ENCODE data around the gene FOSL2.

Gene FOSL2

DNA sequence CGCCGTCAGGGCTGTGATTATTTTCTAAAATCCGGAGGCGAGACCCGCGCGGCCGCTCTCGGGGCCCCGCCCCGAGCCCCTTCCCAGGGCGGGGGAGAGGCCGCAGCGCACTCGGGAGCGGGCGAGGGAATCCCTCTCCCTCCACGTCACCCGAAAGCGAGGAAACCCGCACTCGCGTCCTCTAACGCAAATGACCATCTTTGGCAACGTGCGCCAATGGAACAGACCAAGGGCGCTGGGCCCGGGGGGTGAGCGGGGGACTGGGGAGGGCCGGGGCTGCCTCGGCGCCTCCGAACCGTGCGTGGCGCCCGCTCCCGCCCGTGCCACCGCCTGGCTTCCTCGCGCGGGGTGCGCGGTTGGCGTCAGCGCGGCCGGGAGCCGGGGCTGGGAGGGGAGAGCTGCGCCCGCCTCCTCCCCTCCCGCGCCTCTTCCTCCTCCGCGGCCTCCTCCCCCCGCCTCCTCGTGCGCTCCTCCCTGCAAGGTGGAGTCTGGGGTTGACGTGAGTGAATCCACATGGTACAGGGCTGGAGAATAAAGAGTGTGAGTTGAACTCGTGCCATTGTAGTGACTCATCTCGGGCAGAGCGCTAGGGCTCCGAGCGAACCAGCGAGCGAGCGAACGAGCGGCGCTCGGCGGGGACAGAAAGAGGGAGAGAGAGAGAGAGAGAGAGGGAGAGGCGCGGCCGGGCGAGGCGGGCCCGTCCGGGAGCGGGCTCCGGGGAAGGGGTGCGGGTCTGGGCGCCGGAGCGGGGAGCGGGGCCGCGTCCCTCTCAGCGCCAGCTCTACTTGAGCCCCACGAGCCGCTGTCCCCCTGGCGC lies at the start of gene FOSL2:
Gene FOSL2, plus strand, starts transcription at position 562 of the 817 bp plus-strand sequence. CDS start 863 bp downstream, outside the sequence.
- peak; percentile 92 for DNase-seq

DNA sequence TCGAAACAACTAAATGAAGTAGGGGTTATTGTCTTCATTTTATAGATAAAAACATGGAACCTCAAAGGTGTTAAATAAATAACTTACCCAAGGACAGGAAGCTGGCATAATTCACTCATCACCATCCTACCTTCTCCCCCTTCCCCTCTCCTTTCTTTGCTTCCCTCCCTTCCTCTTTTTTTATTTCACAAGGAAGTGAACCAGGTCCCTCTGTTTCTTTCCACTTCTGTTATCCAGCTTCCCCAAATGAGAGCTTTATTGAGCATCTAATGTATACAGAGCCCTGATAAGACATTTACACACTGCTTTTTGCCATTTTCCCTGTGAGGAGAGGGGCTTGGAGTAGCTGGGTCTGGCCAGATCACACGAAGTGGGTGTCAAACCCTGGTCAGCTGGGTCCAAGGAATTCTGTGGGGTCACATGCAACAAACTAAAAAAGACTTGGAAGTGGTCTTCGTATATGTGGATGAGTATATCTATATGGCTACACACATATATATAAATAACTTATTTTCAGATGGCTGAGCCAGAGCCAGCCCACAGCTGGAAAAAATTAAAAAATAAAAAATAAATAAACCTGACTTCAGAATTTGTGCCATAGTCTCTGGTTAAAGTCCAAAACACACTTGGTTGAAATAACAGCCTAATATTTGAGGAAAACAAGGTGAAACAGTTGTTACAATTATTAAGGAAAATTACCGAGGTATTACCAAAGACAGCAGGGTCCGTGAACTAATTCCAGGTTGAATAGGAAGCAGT lies 49.3 kb upstream of the FOSL2 start:
- DNase-seq, result no peak

DNA sequence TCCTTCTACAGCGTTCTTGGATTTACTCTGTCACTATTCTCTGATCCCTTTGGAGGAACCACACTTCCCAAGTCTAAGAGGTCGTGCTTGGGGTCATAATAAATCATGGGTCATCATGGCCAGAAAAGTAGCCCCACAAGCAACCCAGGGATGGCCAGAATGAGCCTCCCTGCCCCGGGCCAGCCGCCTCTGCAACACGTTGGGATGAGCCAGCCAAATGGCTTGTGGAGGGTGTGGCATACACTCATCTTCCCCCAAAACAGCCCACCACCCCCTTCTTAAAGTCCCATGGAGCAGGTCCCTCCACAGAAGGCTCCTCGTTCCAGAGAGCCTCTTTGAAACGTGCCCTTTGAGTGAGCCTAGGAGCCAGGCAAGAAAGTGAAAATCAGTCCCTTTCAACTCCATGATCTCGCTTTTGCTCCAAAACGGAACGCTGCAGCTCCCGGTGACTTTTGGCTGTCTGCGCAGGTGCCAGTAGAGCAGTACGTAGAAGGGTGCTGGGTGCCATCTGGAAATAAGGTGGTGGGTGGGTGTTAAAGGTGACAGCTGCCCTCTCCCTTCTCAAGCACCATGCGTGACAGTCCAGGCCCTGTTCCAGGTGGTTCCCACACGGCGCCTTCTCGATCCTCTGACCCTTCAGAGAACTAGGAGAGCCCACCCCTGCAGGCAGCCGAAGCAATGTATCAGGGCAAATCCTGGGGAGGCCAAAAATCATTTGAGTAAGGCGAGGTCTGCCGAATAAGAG lies 48.5 kb upstream of the FOSL2 start:
- DNase-seq, result no peak

DNA sequence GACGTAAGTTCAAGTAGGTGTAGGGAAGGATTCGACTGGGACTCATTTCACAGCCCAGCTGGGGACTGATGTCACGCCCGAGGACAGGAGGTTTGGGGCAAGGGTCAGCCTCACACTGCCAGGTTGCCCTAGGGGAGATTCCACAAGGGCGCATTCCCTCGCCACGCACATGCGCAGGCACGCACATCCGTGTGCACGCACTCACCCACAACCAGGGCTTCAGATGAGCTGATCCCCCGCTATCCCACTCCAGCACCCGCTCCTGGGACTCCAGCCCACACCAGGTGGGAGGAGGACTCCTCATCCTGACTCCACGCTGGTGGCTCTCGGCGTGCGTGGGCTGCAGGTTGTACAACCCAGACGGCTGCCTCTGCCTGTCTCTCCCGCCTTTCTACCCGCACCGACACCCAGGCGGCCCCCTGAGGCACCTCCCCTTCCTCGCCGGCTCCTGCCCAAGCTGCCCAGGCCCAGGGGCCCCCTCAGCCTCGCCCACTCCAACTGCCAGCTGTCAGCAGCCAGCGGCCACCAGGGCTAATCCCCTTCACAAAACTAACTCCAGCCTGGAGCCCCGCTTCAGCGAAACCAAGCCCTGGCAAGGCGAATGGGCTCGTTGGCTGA lies 47.8 kb upstream of the FOSL2 start:
- no peak for DNase-seq

DNA sequence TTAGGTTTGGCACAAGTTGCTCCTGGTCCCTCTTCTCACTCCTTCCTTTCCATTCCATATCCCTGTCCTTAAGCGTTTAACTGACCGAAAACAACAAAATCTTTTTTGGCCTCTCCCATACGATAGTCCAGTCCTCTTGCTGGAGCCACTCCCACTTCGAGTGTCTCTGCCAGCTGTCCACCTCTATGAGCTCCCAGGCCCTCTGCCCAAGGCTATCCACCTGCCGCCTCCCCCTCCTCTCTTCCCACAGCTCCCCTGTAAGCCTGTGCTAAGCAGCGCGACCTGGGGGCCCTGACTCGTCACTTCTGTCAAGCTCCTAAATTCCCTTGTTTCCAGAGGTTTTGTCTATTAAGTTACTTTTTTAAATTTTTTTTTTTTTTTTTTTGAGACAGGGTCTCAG lies 47.0 kb upstream of the FOSL2 start:
- DNase-seq, result no peak

DNA sequence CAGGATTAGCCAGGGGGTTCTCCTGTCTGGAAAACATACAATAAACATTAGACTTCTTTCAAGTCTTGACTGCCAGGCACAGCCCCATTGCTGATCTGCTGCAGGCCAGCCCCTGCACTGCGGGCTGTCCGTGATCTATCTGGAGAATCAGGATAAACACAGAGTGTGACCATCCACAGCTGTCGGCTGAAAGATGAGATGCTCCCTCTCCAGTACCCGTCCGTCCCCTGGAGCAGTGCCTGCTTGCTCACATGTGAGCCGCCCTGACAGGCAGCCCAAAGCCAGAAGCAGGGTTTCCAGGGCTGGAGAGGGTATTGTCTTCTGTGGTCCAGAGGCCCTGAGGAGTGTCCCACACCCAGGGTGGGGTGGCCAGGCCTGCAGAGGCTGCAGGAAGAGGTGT lies 46.1 kb upstream of the FOSL2 start:
- DNase-seq, result no peak

DNA sequence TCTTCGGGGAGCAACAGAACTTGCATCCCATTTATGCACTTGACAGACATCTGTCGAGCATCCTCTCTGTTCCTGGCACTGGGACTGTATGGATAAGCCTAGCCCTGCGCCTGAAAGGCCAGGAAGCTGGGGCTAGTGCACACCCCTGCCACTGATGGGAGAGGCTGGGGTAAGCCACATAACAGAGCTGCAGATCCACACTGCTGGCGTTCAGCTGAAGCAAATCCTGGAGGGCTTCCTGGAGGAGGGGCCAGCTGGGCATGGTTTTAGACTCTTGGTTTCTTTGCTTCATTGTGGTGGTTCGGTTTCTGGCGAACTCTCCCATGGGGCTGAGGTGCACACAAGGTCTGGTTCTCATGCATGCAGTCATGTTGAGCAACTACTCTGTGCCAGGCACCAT lies 45.5 kb upstream of the FOSL2 start:
- DNase-seq, result no peak

DNA sequence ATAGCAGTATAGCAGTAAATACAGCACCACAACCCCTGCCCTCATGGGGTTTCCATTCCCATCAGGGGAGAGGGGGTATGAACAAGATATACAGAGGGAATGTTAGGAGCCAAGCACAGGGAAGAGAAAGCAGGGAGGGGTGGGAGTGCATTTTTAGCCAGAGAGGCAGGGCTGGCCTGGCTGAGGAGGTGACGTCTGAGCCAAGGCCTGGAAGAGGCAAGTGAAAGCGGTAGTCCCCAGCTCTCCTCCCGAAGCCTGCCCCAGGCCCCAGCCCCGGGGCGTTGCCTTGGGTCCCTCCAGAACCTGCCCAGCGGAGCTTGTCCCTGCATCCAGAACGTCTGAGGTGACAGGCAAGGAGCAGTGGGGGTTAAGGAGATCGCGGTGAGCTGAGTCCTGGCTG lies 45.1 kb upstream of the FOSL2 start:
- no peak for DNase-seq

DNA sequence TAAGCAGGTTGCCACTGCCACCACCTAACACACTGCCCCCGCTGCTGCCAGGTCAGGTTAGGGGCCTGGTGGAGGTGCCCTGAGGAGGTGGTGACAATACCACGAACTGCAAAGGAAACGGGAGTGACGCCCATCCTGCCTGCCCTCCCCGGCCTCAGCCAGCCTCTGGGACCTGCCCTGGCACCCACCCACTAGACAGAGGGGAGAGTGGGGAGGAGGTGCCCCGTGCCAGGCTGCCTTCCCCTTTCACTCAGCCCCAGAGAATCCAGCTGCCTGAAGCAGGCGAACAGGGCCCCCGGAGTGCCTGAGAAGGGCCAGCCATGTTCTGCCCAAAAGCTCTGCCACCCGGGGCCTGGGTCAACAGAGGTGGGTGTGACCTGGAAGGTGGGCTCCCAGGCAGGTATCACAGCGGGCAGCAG lies 44.5 kb upstream of the FOSL2 start:
- peak; percentile 55 for DNase-seq

DNA sequence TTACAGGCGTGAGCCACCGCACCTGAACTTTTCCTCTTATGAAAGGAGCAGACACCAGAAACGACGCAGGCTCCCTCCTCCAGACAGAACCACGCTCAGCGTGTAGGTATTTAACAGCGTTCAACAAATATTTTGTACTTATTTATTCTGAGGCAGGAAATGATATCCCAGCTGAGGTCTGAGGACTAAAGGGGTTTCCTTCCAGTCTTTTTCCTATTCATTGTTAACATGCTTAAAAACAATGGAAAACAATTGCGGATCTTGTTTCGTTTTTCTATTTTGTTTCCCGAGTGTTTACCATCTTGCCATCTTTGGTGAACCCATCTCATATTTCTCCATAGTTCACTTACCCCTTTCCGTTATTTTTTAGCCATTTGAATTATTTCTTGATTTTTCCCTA lies 43.7 kb upstream of the FOSL2 start:
- DNase-seq, result no peak

DNA sequence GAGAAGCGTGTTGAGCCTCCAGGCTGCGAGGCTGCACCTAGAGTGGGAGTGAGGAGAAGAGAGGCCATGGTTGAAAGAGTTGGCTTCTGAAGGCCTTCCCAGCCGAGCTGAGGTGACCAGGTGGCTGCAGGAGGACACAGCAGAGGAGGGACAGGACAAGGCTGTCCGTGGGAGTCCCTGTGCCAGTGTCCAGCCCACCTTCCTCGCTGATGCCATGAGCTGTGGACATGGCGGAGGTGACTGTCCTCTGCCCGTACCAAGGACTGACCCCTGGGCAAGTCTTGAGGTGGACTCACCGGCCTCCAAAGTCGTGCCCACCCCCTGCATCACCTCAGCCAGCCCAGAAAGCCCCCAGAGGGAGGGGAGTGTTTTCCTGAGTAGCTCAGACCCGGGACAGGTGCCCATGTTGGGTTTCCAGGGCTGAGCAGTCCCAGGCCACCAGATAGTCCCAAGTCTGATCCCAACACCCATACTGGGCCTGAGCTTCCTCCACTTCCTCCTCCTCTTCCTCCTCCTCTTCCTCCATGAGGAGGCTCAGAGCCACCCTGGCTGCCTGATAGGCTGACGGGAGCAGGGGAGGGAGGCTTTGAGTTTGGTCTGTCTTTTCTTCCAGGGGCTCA lies 43.0 kb upstream of the FOSL2 start:
- no peak for DNase-seq

DNA sequence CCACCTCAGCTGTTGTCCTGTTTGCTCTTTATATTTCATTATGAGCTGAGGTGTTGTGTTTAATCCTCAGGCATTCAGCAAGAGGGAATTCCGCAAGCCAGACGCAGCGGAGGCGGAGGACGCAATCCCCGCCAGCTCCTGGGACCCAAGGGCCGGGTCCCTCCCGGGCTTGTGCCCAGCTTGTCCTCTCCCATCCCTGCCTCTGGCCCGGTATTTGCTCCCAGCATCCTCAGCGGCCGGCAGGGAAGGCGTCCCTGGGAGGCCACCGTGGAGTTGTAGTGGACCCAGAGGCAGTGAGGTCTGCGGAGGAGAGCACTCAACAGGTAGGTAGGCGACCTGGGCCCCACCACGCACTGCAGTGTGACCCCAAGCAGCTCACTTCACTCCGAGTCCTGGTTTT lies 42.5 kb upstream of the FOSL2 start:
- no peak for DNase-seq

DNA sequence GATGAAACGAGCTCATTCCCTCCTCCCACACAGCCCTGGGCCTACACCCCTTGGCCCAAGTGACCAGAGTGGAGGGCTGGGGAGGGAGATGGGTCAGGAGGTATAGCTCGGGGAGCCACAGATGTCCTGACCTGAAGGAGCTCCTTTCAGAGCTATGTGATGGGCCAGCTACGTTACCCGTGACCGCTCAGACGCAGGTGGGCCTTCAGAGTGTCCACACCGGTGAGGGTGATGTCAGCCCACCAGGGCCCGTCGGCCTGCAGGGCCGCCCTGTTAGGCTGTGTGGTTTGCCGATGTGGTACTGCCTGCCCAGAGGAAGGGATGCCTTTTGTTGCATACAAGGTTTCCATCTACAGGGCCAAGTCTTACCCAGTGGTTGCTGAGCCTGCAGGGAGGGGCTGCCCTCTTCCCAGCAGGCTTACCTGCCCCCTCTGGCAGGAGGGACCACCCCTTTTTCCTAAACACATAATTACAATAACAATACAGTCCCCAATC lies 41.8 kb upstream of the FOSL2 start:
- no peak for DNase-seq

DNA sequence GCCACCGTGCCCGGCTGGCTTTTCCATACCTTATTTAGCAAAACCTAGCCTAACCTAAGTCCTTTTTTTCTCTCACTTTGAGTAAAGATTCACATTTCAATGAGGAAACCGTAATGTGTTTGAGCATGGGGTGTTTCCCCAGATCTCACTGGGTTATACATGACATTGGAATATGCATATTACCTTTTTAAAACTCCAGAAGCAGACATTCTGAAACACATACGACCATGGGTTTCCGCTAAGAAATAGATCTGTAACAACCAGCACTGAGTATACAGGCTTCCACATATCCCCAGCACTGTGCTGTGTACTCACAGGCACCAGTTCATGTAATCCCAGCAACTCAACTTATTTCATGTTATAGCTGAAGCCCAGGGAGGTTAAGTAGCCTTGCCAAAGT lies 41.0 kb upstream of the FOSL2 start:
- no peak for DNase-seq

DNA sequence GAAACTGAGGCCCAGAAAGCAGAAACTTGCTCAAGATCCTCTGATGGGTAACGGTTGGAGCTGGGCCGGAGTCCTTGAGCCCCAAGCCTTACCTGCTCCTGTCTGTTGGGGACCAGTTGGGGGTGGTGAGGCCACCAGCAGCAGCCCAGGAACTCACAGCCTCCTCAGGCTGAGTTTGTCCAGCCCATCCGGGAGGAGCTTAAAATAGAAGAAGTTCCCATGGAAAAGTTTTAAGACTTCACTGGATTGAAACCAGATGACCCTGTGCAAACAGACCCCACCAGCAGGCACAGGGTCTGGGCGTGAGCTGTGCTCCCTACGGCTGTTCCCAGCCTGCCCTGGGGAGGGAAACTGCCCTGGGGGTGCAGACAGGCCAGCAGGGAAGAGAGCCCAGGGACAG lies 40.6 kb upstream of the FOSL2 start:
- no peak for DNase-seq

DNA sequence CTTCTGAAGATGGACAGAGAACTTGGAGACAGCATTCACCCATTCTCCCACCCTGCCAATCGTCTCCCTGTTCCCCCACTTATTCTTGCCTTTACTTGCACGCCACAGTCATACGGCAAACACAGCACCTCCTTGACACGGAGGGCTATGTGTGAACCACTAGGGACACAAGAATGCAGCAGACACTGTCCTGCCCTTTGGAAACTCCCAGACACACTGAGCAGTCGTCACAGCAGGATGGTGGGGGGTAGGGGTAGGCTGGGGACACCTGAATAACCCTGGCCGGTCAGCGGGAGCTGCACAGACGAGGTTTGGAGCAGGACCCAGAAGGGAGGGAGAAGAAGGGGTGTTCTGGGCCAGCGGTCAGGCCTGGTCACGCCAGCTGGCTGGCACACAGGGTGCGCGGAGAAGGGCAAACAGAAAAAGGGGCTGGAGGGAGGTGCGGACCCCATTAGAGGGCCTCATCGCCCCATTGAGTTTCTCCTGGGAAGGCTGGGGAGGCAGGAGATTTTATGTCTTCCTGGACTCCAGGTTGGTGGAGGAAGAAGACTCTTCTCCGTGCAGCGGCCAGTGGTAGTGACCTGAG lies 40.0 kb upstream of the FOSL2 start:
- no peak for DNase-seq

DNA sequence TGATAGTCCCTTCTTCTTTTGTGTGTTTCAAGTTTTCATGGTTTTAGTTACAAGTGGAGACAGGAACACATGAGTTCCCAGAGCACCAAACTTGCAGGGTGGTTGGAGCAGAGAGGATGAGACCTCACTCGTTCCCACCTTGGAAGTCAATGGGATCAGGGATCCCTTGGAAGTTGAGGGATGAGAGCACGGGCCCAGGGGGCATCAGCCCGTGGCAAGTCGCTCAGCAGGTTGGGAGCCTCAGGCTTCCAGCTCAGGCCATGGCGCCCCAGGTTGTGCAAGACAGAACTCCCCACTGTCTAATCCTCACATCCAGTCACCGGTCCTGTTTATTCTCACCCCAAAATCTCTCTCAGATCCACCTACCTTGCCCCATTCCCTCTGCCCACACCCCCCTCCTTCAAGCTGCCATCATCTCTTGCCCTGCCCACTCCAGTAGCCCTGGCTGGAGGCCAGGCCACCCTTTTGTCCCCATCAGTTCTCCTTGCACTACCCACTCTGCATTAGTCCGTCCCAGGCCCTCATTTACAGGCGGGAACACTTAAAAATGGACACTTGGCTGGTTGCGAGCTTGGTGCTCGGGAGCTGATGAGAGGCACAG lies 37.6 kb upstream of the FOSL2 start:
- DNase-seq, result no peak

DNA sequence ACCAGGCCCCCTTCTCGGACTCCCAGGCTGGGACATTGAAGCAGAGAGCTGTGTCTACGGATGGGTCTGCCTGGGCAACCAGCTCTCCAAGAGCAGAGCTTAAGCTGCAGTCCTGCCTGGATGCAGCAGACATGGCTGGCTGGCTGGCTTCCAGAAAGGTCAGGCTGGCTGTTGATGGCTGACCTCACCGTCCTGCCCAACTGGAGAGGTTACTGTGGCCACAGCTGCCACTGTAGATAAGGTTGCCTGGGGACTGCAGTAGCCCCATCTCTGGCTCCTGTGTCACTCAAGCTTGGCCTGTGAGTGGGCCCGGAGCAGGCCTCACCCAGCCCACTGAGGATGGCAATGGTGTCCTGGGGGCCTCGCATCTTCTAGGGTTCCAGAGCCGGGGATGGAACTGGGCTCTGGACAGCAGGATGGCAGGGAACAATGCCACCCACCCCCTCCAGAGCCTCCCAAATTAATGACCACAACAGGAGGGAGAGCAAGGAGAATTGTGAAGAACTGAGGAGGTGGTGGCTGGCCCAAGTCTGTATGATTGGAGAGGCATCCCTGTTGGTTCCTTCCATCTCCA lies 37.0 kb upstream of the FOSL2 start:
- DNase-seq, result no peak

DNA sequence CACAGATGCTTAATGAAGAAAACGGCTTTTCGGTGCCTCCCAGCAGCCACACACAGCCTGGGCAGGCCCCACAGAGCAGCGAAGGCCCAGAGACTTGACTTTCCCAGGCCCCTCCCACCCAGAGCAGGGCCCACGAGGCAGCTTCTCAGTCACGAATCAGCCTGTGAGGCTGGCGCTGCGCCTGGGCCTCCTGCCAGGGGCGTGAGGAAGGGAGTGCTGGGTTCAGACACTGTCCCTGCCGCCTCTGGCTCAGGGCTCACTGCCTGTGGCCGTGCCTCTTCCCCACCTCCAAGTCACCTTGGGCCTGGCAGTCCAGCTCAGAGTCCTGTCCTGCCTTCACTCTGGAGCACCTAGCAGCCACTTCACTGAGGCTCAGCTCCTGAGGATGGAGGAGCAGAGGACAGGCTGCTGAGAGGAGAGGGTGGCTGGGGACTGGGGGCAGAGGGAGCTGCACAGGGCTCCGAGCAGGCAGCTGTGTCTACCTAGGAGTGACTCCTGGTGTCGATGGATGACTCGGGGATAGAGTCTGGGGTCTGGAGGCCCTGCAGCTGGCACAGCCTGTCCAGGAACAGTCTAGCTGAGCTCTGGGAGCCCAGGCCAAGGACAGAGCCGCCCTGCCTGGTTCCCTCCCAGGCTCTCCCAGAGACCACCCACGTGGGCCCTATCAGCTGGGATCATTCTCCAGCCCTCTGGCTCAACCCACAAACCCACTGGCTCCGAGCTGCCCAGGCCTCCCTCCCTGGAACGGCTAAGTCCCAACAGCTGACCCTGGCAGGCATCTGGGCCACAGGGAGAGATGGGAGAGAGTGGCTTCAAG lies 36.4 kb upstream of the FOSL2 start:
- no peak for DNase-seq

DNA sequence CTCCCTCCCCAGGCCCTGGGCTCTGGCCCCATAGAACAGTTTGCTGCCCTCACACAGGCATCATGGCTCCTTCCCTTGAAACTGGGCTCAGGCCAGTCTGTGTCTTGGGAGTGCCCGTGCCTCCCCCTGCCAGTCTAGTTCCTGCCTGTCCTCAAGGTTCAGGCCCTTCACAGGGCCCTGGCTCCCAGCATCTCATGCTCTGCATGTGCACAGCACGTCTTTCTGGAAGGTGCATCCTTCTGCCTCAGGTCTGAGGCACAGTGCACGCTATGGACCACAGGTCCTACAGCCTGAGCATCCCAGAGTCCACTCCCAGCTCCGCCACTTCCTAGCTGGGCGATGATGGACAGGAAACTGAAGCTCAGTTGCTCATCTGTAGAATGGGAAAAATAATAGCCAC lies 35.6 kb upstream of the FOSL2 start:
- DNase-seq, result no peak

Measured in activated CD4-positive, CD25-positive, alpha-beta regulatory T cell treated with anti-CD3 and anti-CD28 coated beads, Interleukin-2, amount 50 U/mL, for 72 hours (primary cell).